Suppressor macrophage (primary cell): ENCODE results near the gene ISCU.
"Not testable (repeated sequence)": the region's sequence is repeated elsewhere in the genome, so short reads cannot be mapped to it uniquely, and the experiment has no call there.

Experiments
- DNase-seq, 4 experiments: peaks; one replicate each; pipeline ENCODE4 v3.0.0-alpha.2; 2020 to 2022

ISCU gene

GRCh38 chr12:108543652-108544051 is 18.7 kb upstream of the ISCU start:
- no peak for DNase-seq

GRCh38 chr12:108547686-108548085 is 14.7 kb upstream of the ISCU start:
- DNase-seq = peak; percentile 17 to 79 (median 60)

- DNase-seq = no peak
Measured at GRCh38 chr12:108548954-108549521, 13.4 kb upstream of the ISCU start.

GRCh38 chr12:108551535-108551934 is 10.9 kb upstream of the ISCU start:
- DNase-seq = peak in 2 of 4 experiments; percentile 12 to 17

GRCh38 chr12:108553799-108554198 is 8.6 kb upstream of the ISCU start:
- no peak for DNase-seq

- not testable (repeated sequence) for DNase-seq
Measured at GRCh38 chr12:108555383-108555782, 7.0 kb upstream of the ISCU start.

GRCh38 chr12:108559007-108559655 is 3.3 kb upstream of the ISCU start:
- no peak for DNase-seq

- DNase-seq = no peak
Measured at GRCh38 chr12:108559748-108560147, 2.6 kb upstream of the ISCU start.

GRCh38 chr12:108560321-108560721 is 2.1 kb upstream of the ISCU start:
- peak; percentile 26 to 57 (median 42) for DNase-seq

- peak; percentile 89 to 94 (median 92) for DNase-seq
Measured at GRCh38 chr12:108560752-108561719, 1.4 kb upstream of the ISCU start, which contains the start of gene SART3. Gene SART3 (minus strand): TSS chr12:108561173. CDS start chr12:108561154, 19 bp downstream.

GRCh38 chr12:108561852-108562347 is 496 bp upstream of the ISCU start:
- peak in 1 of 4 experiments; percentile 18 for DNase-seq

GRCh38 chr12:108563136-108563803 is 874 bp downstream of the ISCU start:
- peak; percentile 88 to 93 (median 93) for DNase-seq

- no peak for DNase-seq
Measured at GRCh38 chr12:108563804-108564151, 1.4 kb downstream of the ISCU start.

- no peak for DNase-seq
Measured at GRCh38 chr12:108564724-108565123, 2.3 kb downstream of the ISCU start.

- peak in 3 of 4 experiments; percentile 26 to 47 (median 31) for DNase-seq
Measured at GRCh38 chr12:108565146-108565545, 2.8 kb downstream of the ISCU start.

GRCh38 chr12:108565976-108566375 is 3.6 kb downstream of the ISCU start:
- DNase-seq = peak; percentile 50 to 63 (median 56)

- DNase-seq = no peak
Measured at GRCh38 chr12:108566452-108566851, 4.1 kb downstream of the ISCU start.

GRCh38 chr12:108567406-108568337 is 5.3 kb downstream of the ISCU start:
- peak; percentile 73 to 90 (median 86) for DNase-seq

GRCh38 chr12:108568338-108569154 is 6.2 kb downstream of the ISCU start:
- DNase-seq = peak in 2 of 4 experiments; percentile 25 to 29
